Trophoblast cell (in vitro differentiated cells and primary cell): ENCODE results near the gene GPC4.

ENCODE experiments used
- DNase-seq, 2 donors: peaks; one replicate each; pipeline ENCODE4 v3.0.0-alpha.2; 2016
- H2AFZ ChIP-seq: 2 replicates; pipeline ENCODE4 v1.6.1; 2013; ENCODE audit warnings: low read length, moderate library complexity, mild to moderate bottlenecking; ENCODE audit not compliant: insufficient read depth, poor library complexity
- H2AK5ac ChIP-seq: 2 replicates; pipeline ENCODE4 v1.6.1; 2013; ENCODE audit warnings: mild to moderate bottlenecking, low read length
- H2BK120ac ChIP-seq: 2 replicates; pipeline ENCODE4 v1.6.1; 2013; ENCODE audit warnings: low read length, mild to moderate bottlenecking, moderate library complexity; ENCODE audit not compliant: insufficient read depth, poor library complexity
- H2BK12ac ChIP-seq: 2 replicates; pipeline ENCODE4 v1.6.1; 2013; ENCODE audit warnings: mild to moderate bottlenecking, low read length, moderate library complexity
- H2BK5ac ChIP-seq: 2 replicates; pipeline ENCODE4 v1.6.1; 2013; ENCODE audit warnings: low read length, low read depth, moderate library complexity, mild to moderate bottlenecking; ENCODE audit not compliant: poor library complexity
- H3K14ac ChIP-seq: 2 replicates; pipeline ENCODE4 v1.6.1; 2013; ENCODE audit warnings: mild to moderate bottlenecking, low read length
- H3K18ac ChIP-seq: 2 replicates; pipeline ENCODE4 v1.6.1; 2013; ENCODE audit warnings: mild to moderate bottlenecking, low read length
- H3K23ac ChIP-seq: 2 replicates; pipeline ENCODE4 v1.6.1; 2013; ENCODE audit warnings: low read length
- H3K27ac ChIP-seq: 2 replicates; pipeline ENCODE4 v1.5.1; 2013; ENCODE audit warnings: low read depth, mild to moderate bottlenecking, inconsistent platforms, low read length, moderate library complexity
- H3K27me3 ChIP-seq: 2 replicates; pipeline ENCODE4 v1.6.1; 2013; ENCODE audit warnings: inconsistent platforms, mild to moderate bottlenecking, low read length, moderate library complexity; ENCODE audit not compliant: insufficient read depth
- H3K36me3 ChIP-seq, 2 experiments: 1 replicate in 1 of 2; 2 replicates in 1 of 2; pipeline ENCODE4 v1.6.1; 2013; ENCODE audit warnings: low read length in 2 of 2, mild to moderate bottlenecking in 2 of 2, moderate library complexity in 1 of 2; ENCODE audit not compliant: insufficient read depth in 2 of 2, control insufficient read depth in 1 of 2
- H3K4ac ChIP-seq: 2 replicates; pipeline ENCODE4 v1.6.1; 2013; ENCODE audit warnings: low read depth, mild to moderate bottlenecking, low read length, moderate library complexity
- H3K4me1 ChIP-seq, 2 experiments: 1 replicate in 1 of 2; 2 replicates in 1 of 2; pipeline ENCODE4 v1.6.1; 2013; ENCODE audit warnings: low read length in 2 of 2, mild to moderate bottlenecking in 2 of 2, moderate library complexity in 1 of 2; ENCODE audit not compliant: insufficient read depth in 2 of 2, control insufficient read depth in 1 of 2
- H3K4me2 ChIP-seq: 2 replicates; pipeline ENCODE4 v1.6.1; 2013; ENCODE audit warnings: inconsistent platforms, mild to moderate bottlenecking, low read length, moderate library complexity
- H3K4me3 ChIP-seq: 2 replicates; pipeline ENCODE4 v1.5.1; 2013; ENCODE audit warnings: mild to moderate bottlenecking, low read depth, low read length, inconsistent platforms
- H3K79me1 ChIP-seq: one replicate; pipeline ENCODE4 v1.6.1; 2013; ENCODE audit warnings: low read length
- H3K79me2 ChIP-seq: 2 replicates; pipeline ENCODE4 v1.6.1; 2013; ENCODE audit warnings: low read length, mild to moderate bottlenecking; ENCODE audit not compliant: control insufficient read depth, insufficient read depth, poor library complexity
- H3K9ac ChIP-seq: 2 replicates; pipeline ENCODE4 v1.6.1; 2013; ENCODE audit warnings: mild to moderate bottlenecking, low read length
- H3K9me3 ChIP-seq: 2 replicates; pipeline ENCODE4 v1.6.1; 2013; ENCODE audit warnings: low read depth, mild to moderate bottlenecking, control low read depth, inconsistent platforms, low read length; ENCODE audit not compliant: insufficient read depth
- H4K12ac ChIP-seq: 2 replicates; pipeline ENCODE4 v1.6.1; 2013; ENCODE audit warnings: low read depth, mild to moderate bottlenecking, low read length, moderate library complexity
- H4K8ac ChIP-seq: 2 replicates; pipeline ENCODE4 v1.6.1; 2013; ENCODE audit warnings: low read depth, mild to moderate bottlenecking, low read length, moderate library complexity
- H4K91ac ChIP-seq: one replicate; pipeline ENCODE4 v1.6.1; 2013; ENCODE audit warnings: low read depth, mild to moderate bottlenecking, low read length, moderate library complexity
- WGBS: extraction: QIAGEN DNeasy Blood & Tissue Kit; methylation state at CpG from one replicate; pipeline ENCODE4 v1.1.7; 2013; ENCODE audit warnings: missing lambda C conversion rate; ENCODE audit not compliant: insufficient read length, insufficient coverage; ENCODE audit errors: extremely low coverage; 5-methylcytosine and 5-hydroxymethylcytosine counted together

Gene GPC4

GRCh38 chrX:133265331-133265730 lies 150.0 kb downstream of the GPC4 start:
- H2BK12ac ChIP-seq: no peak overlapping the region
- H4K12ac ChIP-seq: no peak overlapping the region
- H3K27ac ChIP-seq: peak overlapping the region; percentile 53
- H3K4me2 ChIP-seq: peak overlapping the region; percentile 31
- no peak overlapping the region for H2BK5ac ChIP-seq
- no peak overlapping the region for H4K8ac ChIP-seq
- no peaks in the 10 kb centered on the region for H3K36me3 ChIP-seq
- H3K79me1 ChIP-seq: no peaks in the 10 kb centered on the region
- H3K27me3 ChIP-seq: no peaks in the 10 kb centered on the region
- H3K4me3 ChIP-seq: no peak overlapping the region
- H3K4ac ChIP-seq: no peak overlapping the region
- no peak overlapping the region for H3K23ac ChIP-seq
- peak; percentile 32 to 66 for DNase-seq
- no peak overlapping the region for H3K18ac ChIP-seq
- H2AK5ac ChIP-seq: no peak overlapping the region
- no peaks in the 10 kb centered on the region for H3K9me3 ChIP-seq
- peak overlapping the region; percentile 24 for H4K91ac ChIP-seq
- H2AFZ ChIP-seq: no peak overlapping the region
- peaks cover 0 to 6% of the 10 kb centered on the region in 2 experiments for H3K4me1 ChIP-seq
- no peaks in the 10 kb centered on the region for H3K79me2 ChIP-seq
- H3K9ac ChIP-seq: no peak overlapping the region
- WGBS: no CpG with 5 or more reads among the region's 13 CpGs
- no peak overlapping the region for H3K14ac ChIP-seq
- H2BK120ac ChIP-seq: peak overlapping the region; percentile 33

- Histone ChIP-seq H3K4me1 (no peaks in the 10 kb centered on the region), H3K23ac (no peak overlapping the region), H2AK5ac (no peak overlapping the region), H3K18ac (no peak overlapping the region), H4K91ac (no peak overlapping the region), H3K4ac (no peak overlapping the region), H4K8ac (no peak overlapping the region), H2BK5ac (no peak overlapping the region), H3K27ac (no peak overlapping the region), H3K27me3 (no peaks in the 10 kb centered on the region), H3K36me3 (no peaks in the 10 kb centered on the region), H2BK120ac (no peak overlapping the region), H2AFZ (no peak overlapping the region), H2BK12ac (no peak overlapping the region), H3K14ac (no peak overlapping the region), H3K4me2 (no peak overlapping the region), H3K4me3 (no peak overlapping the region), H4K12ac (no peak overlapping the region), H3K79me2 (no peaks in the 10 kb centered on the region), H3K9ac (no peak overlapping the region), H3K79me1 (no peaks in the 10 kb centered on the region), H3K9me3 (no peaks in the 10 kb centered on the region)
- no peak for DNase-seq
Measured at GRCh38 chrX:133258481-133258880, 156.8 kb downstream of the GPC4 start.

- H3K27me3 ChIP-seq: no peaks in the 10 kb centered on the region
Measured at GRCh38 chrX:133254666-133255065, 160.6 kb downstream of the GPC4 start.

GRCh38 chrX:133251204-133251603 lies 164.1 kb downstream of the GPC4 start:
- Histone ChIP-seq H2AK5ac (no peak overlapping the region), H3K27ac (no peak overlapping the region), H3K4me2 (no peak overlapping the region), H3K27me3 (no peaks in the 10 kb centered on the region), H2AFZ (no peak overlapping the region), H3K9me3 (peaks cover 2% of the 10 kb centered on the region), H3K4me1 (no peaks in the 10 kb centered on the region), H3K36me3 (no peaks in the 10 kb centered on the region), H3K4ac (no peak overlapping the region), H3K18ac (no peak overlapping the region), H3K79me2 (no peaks in the 10 kb centered on the region), H2BK12ac (no peak overlapping the region), H4K91ac (no peak overlapping the region), H3K79me1 (no peaks in the 10 kb centered on the region), H2BK5ac (no peak overlapping the region), H4K12ac (no peak overlapping the region), H3K4me3 (no peak overlapping the region), H3K23ac (no peak overlapping the region), H2BK120ac (no peak overlapping the region), H4K8ac (no peak overlapping the region), H3K14ac (no peak overlapping the region), H3K9ac (no peak overlapping the region)
- WGBS: no CpG with 5 or more reads among the region's 5 CpGs
- no peak for DNase-seq

More at GRCh38 chrX:133254666-133255065, 160.6 kb downstream of the GPC4 start:
- H4K8ac ChIP-seq: no peak overlapping the region
- H3K9me3 ChIP-seq: no peaks in the 10 kb centered on the region
- no peaks in the 10 kb centered on the region for H3K79me2 ChIP-seq
- H3K27ac ChIP-seq: no peak overlapping the region
- H3K23ac ChIP-seq: no peak overlapping the region
- H3K4ac ChIP-seq: no peak overlapping the region
- no peaks in the 10 kb centered on the region for H3K79me1 ChIP-seq
- H2BK120ac ChIP-seq: no peak overlapping the region
- no peak overlapping the region for H4K91ac ChIP-seq
- no peak overlapping the region for H4K12ac ChIP-seq
- H3K4me3 ChIP-seq: no peak overlapping the region
- no peak overlapping the region for H2BK12ac ChIP-seq
- no peak overlapping the region for H3K9ac ChIP-seq
- no peak overlapping the region for H3K14ac ChIP-seq
- no peaks in the 10 kb centered on the region for H3K36me3 ChIP-seq
- H3K18ac ChIP-seq: no peak overlapping the region
- no peak overlapping the region for H2AK5ac ChIP-seq
- no peak overlapping the region for H2BK5ac ChIP-seq
- no peak overlapping the region for H2AFZ ChIP-seq
- WGBS: no CpG with 5 or more reads among the region's 3 CpGs
- H3K4me2 ChIP-seq: no peak overlapping the region
- DNase-seq: peak in 1 of 2 donors; percentile 21
- no peaks in the 10 kb centered on the region for H3K4me1 ChIP-seq
